ENCODE data around the gene GJB2.

GRCh38 chr13:20206698-20207235 is 14.0 kb upstream of the GJB2 start:
- no peak for TF ChIP-seq POLR2A (IDR thresholded peaks at IDR 0.05)
- no peak for TF ChIP-seq CTCF (IDR thresholded peaks at IDR 0.05)

All from prostate gland (tissue), 2 donors.